Superior temporal gyrus (tissue), 1 donor: Measurements from ENCODE around the gene PCGF5.
"Not testable (repeated sequence)": the region's sequence is repeated elsewhere in the genome, so short reads cannot be mapped to it uniquely, and the experiment has no call there.

Experiments
- DNase-seq: peaks from one replicate; pipeline ENCODE4 v3.0.0-alpha.2; 2016; ENCODE audit errors: extremely low spot score

PCGF5 gene

GRCh38 chr10:91210014-91210413, 10.4 kb upstream of the PCGF5 start:
- no peak for DNase-seq

- no peak for DNase-seq
Observed at GRCh38 chr10:91210435-91210834, 10.0 kb upstream of the PCGF5 start.

- no peak for DNase-seq
Observed at GRCh38 chr10:91211675-91212074, 8.8 kb upstream of the PCGF5 start.

GRCh38 chr10:91214911-91215310, 5.6 kb upstream of the PCGF5 start:
- DNase-seq = no peak

DNA sequence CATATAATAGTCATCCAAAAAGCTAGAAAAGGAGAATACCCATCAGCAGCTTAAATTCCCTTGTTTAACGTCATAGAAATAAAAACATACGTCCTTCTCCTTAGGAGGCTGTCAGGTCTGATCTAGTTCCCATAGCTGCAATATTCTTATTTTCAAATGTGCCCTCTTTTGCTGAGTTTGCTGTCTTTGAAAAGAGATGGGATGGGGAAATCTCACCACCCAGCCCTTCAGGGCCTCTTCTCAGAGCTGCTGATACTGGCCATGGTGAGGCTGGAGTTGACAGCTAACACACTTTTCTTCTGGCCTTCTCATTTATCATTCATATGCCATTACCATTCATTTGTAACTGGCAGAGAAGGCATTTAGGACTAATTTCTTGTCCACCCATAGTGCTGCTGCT, 5.1 kb upstream of the PCGF5 start:
- DNase-seq = no peak

DNA sequence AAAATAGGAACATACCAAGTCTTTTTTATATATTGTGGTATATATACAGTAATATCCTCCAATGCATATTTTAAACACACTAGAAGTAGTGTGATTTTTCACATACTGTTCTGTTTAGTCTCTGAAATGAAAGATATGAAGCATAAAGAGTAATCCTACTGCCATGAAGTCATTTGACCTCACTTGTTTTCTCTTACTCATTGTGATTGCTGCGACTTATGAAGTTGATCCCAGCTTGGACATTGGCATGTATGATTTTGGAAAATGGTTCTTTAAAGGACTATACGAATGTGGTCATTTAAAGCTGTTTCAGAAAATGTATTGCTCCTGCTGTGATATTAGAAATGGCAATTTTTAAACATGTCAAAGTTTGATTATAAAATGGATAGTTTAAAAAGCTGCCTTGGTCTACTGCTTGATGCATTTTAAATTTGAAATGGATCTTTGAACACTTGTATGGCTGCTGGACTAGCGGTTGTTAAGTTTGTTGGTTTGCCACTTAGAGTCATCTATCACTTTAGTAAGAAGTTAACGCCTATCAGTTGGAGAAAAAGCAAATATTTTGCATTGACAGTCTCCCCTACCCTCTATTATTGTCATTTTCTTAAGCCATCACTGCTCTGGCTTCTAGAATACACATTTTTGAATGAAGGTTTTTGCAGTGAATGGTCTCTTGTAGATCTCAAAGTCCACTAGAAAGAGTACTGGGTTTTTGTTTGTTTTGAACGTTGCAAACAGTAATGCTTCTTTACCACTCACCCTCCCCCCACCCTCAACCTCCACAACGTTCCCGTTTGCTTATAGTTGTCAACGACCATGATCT, 881 bp upstream of the PCGF5 start:
- DNase-seq = no peak

- peak; percentile 45 for DNase-seq
Observed at GRCh38 chr10:91220954-91221675, 652 bp downstream of the PCGF5 start.

DNA sequence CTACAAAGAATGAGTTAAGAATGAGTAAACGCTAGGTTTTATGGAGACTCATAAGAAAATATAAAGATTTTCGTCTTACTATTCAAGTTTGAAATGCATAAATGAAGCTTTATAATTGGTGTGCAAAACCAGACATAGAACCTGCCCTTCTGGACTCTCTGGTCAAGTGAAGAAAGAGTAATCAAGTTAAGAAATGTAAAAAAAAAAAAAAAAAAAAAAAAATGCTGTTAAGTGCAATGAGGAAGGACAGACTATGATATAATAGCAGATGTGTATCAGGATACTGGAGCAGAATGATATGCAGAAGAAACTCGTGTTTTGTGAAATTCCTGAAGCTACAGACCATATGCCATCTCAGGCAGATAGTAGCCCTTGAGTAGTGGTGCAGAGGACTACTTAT, 5.6 kb downstream of the PCGF5 start:
- no peak for DNase-seq

DNA sequence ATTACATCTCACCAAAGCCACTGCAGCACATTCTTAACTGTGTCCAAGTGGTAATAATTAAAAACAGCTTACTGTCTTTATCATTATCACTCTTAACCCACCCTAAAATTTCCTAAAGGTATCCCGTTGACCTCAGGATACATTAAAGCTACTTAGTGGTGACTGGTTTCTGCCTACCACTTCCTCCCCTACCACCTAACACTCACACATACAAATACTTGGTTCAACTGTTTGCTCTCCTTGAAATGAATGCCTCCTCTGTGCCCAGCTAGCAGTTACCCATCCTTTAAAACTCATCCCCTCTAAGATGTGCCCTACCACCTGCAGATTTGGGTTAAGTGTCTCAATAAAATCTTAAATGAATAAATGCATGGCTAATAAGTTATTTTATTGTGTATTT, 7.1 kb downstream of the PCGF5 start:
- DNase-seq = no peak

DNA sequence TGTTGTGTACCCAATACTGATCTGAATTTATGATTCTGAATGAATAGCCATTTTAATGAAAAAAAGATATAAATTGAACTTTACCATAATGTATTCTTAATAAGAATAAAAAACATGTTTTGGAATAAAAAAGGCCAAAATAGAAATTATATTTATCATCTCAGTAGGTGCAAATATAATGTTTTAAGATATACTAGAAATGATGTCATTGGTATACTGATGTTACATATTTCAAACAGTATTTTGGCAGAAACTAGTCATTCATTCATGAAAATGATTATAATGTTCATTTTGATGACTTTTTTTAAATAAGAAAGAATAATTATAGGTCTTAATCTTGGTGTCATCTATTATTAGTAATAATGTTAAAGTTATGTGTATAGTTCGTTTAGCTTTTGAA, 9.2 kb downstream of the PCGF5 start:
- no peak for DNase-seq

DNA sequence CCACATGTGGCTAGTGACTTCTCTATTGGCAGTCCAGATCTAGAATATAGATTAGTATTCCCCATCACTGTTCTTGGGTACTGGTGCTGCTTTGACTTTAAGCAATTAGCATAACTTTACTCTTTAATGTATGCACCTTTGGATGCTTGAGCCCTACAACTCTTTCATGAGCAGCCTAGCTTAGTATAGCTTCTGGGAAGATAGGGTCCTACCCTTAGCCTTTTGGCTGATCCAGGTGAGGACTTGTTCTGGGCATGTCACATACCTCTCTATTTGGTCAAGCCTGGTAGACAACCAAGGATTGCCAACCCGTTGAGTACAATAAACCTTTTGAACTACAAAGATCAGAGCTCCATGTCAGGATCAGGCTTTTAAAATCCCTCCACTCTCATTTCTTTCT, 17.7 kb downstream of the PCGF5 start:
- no peak for DNase-seq

DNA sequence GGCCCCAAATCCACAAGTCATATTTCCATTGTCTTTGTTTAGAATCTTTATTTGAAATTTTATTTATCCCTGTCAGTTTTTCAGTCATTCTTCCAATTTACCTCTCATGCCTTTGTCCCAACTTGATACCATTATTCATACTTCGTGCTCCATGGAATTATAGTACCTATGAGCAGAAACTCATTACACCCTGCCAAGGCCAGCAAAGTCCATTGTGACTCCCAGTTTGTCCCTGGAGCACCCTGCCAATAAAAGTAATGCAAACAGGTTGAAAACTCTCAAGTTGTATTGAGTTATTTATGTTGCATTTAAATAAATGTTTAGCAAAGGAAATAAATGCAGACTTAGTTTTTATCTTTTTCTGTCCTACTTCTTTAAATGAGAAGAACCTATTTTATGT, 19.3 kb downstream of the PCGF5 start:
- DNase-seq = no peak

DNA sequence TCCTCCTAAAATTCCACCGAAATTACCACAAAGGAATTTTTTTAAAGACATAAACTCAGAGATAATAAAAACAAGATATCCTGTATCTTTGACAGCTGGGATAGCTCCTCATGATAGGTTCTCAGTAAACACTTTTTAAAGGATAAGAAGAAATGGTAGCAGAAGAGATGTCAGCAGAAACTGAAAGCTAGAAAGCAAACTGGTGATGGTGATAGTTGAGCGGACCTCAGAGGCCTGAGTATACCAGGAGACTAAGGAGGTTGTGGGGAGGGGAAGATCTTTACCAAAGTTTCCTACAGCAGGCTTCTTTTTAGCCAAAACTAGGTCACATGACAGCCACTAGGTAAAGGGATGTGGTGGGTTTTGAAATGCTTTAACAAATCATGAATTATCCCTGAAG, 22.5 kb downstream of the PCGF5 start:
- DNase-seq = no peak

GRCh38 chr10:91247360-91248111, 27.1 kb downstream of the PCGF5 start:
- no peak for DNase-seq

- DNase-seq = no peak
Observed at GRCh38 chr10:91249700-91250099, 29.2 kb downstream of the PCGF5 start.

- peak; percentile 45 for DNase-seq
Observed at GRCh38 chr10:91250341-91250740, 29.9 kb downstream of the PCGF5 start.

GRCh38 chr10:91251430-91252056, 31.1 kb downstream of the PCGF5 start:
- peak; percentile 97 for DNase-seq

- DNase-seq = no peak
Observed at GRCh38 chr10:91253300-91253699, 32.8 kb downstream of the PCGF5 start.

GRCh38 chr10:91257310-91257709, 36.8 kb downstream of the PCGF5 start:
- no peak for DNase-seq

DNA sequence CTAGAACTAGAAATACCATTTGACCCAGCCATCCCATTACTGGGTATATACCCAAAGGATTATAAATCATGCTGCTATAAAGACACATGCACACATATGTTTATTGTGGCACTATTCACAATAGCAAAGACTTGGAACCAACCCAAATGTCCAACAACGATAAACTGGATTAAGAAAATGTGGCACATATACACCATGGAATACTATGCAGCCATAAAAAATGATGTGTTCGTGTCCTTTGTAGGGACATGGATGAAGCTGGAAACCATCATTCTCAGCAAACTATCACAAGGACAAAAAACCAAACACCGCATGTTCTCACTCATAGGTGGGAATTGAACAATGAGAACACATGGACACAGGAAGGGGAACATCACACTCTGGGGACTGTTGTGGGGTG, 40.0 kb downstream of the PCGF5 start:
- not testable (repeated sequence) for DNase-seq

DNA sequence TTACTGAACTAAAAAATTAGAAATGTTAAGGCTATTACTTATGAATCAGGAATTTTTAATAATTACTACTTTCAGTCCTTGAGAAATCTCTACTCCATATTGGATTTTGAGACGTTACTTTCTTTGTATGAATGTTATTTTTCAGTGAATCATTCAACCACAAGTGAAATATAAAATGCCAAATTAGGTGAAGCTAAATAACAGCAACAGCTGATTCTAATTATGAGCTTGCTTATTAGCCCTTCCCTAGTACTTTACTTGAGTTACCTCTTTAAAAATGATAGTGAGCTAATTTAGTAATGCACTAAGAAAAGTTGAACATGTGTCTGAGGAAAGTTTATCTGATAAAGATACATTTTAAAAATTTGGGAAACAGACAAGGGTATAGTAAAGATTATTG, 51.4 kb downstream of the PCGF5 start:
- DNase-seq = no peak

DNA sequence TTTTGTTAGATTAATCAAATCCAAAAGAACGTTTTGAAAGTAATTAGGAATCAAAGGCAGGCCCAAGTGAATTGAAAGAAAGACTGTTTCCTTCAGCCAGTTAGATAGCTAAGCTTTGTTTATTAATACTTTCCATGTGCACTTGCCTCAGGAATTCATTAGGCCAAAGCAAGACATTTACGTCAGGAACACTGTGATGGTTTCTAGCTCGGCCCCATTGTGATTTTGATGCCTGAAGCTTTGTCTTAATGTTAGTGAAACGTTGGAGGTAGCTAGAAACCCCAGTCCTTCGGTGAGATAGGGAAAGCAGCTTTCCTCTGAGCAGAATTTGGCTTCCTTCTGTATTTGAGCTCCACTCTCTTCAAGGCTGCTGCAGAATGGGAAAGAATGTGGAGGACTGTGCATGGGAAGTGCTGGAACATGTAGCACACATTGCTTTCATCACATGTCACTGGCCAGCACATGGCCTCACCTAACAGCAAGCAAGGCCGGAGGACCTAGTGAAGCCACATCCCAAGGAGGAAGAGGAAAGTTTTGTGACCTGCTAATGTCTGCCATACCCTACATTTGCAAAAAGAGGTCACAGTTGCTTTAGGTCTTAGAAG, 64.1 kb downstream of the PCGF5 start:
- no peak for DNase-seq
